NCI-H2081 treated with DMSO at 0.1 percent for 48 hours (cell line): ENCODE results near the gene UTY.
"Not testable (repeated sequence)": the region's sequence is repeated elsewhere in the genome, so short reads cannot be mapped to it uniquely, and the experiment has no call there.

ENCODE experiments used
- DNase-seq: peaks from one replicate; lab custom pipeline; 2025; lab: John Stamatoyannopoulos, UW

UTY gene

GRCh38 chrY:13299411-13299810 is 180.4 kb downstream of the UTY start:
- DNase-seq: no peak

- no peak for DNase-seq
These were observed 183.5 kb downstream of the UTY start for GRCh38 chrY:13296176-13296890.

- no peak for DNase-seq
These were observed 184.8 kb downstream of the UTY start for GRCh38 chrY:13295026-13295425.

GRCh38 chrY:13291199-13291598 is 188.6 kb downstream of the UTY start:
- DNase-seq: no peak

- not testable (repeated sequence) for DNase-seq
These were observed 197.4 kb downstream of the UTY start for GRCh38 chrY:13282151-13283054.

GRCh38 chrY:13279561-13279960 is 200.3 kb downstream of the UTY start:
- no peak for DNase-seq

GRCh38 chrY:13271706-13272105 is 208.1 kb downstream of the UTY start:
- DNase-seq: no peak

GRCh38 chrY:13253941-13254440 is 225.8 kb downstream of the UTY start:
- not testable (repeated sequence) for DNase-seq

GRCh38 chrY:13250421-13250820 is 229.4 kb downstream of the UTY start:
- DNase-seq: no peak

GRCh38 chrY:13243716-13244115 is 236.1 kb downstream of the UTY start:
- no peak for DNase-seq

- no peak for DNase-seq
These were observed 245.9 kb downstream of the UTY start for GRCh38 chrY:13233901-13234300.

GRCh38 chrY:13233118-13233517 is 246.7 kb downstream of the UTY start:
- DNase-seq: no peak

- DNase-seq: no peak
These were observed 252.4 kb downstream of the UTY start for GRCh38 chrY:13227354-13227953.

- DNase-seq: no peak
These were observed 268.7 kb downstream of the UTY start for GRCh38 chrY:13210961-13211646.

- DNase-seq: no peak
These were observed 274.6 kb downstream of the UTY start for GRCh38 chrY:13205214-13205613.
